ENCODE measurements around the gene MSX2.

DNA sequence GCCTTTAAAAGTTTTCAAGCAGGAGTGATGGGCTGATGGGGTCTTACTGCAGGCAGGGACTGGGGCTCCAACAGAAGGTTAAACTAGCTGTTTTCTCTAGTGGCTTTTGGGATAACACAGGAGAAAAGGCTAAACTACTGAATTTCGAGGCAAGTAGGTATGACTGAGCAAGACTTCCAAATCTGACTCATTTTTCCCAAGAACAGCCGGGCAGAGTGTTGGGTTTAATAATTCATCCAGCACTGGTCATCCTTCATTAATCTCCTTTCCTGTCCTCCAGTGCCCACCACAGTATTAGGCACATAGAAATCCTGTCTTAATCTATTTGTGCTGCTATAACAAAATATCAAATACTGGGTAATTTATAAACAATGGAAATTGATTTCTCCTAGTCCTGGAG, 20.5 kb downstream of the MSX2 start:
- TF ChIP-seq, protein P1, sequence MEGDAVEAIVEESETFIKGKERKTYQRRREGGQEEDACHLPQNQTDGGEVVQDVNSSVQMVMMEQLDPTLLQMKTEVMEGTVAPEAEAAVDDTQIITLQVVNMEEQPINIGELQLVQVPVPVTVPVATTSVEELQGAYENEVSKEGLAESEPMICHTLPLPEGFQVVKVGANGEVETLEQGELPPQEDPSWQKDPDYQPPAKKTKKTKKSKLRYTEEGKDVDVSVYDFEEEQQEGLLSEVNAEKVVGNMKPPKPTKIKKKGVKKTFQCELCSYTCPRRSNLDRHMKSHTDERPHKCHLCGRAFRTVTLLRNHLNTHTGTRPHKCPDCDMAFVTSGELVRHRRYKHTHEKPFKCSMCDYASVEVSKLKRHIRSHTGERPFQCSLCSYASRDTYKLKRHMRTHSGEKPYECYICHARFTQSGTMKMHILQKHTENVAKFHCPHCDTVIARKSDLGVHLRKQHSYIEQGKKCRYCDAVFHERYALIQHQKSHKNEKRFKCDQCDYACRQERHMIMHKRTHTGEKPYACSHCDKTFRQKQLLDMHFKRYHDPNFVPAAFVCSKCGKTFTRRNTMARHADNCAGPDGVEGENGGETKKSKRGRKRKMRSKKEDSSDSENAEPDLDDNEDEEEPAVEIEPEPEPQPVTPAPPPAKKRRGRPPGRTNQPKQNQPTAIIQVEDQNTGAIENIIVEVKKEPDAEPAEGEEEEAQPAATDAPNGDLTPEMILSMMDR (IDR thresholded peaks at IDR 0.05; ENCODE audit: control extremely low read depth in 1 of 3, insufficient read depth in 1 of 3, low read depth in 1 of 3, low read length in 3 of 3), result no peak
- TF ChIP-seq POLR2A (IDR thresholded peaks at IDR 0.05; ENCODE audit: control extremely low read depth in 1 of 2, low read depth in 2 of 2, low read length in 2 of 2) (no peak), JUN (IDR thresholded peaks at IDR 0.05; ENCODE audit: low read depth, low read length) (no peak), EZH2 (IDR thresholded peaks at IDR 0.05; ENCODE audit: low read depth, low read length, severe bottlenecking) (no peak), ASH2L (IDR thresholded peaks at IDR 0.05; ENCODE audit: low read length) (no peak), JUND (IDR thresholded peaks at IDR 0.05; ENCODE audit: low read length) (no peak), CHD2 (IDR thresholded peaks at IDR 0.05; ENCODE audit: low read length) (no peak), MAFK (IDR thresholded peaks at IDR 0.05; ENCODE audit: low read depth, low read length) (no peak), CEBPB (IDR thresholded peaks at IDR 0.05; ENCODE audit: low read depth, low read length) (no peak), SIN3A (conservative IDR thresholded peaks at IDR 0.05 in 1 of 2, IDR thresholded peaks at IDR 0.05 in 1 of 2; ENCODE audit: low read depth in 1 of 2, low read length in 2 of 2) (no peak), RAD21 (IDR thresholded peaks at IDR 0.05 in 1 of 2, conservative IDR thresholded peaks at IDR 0.05 in 1 of 2; ENCODE audit: low read depth in 2 of 2, low read length in 2 of 2) (no peak)
